K562 (cell line): Measurements from ENCODE around the gene MRPS35. TPM values are rescaled to one million over a fixed set of nuclear protein-coding genes. Genes with fewer than 3 reads are reported as not detected.

ENCODE experiments used
- CSDE1 ChIP-seq, 2 experiments: fragments of 450-650 bp; IDR thresholded peaks; 2 replicates each; pipeline ENCODE4 v1.6.1; 2016; ENCODE audit warnings: mild to moderate bottlenecking in 1 of 2
- GATAD2A ChIP-seq: fragments of 450-650 bp; IDR thresholded peaks from 2 replicates; pipeline ENCODE4 v1.6.1; 2017
- MTA3 ChIP-seq: fragments of 450-650 bp; formaldehyde crosslinking; IDR thresholded peaks from 2 replicates; pipeline ENCODE4 v1.6.1; 2017; ENCODE audit warnings: mild to moderate bottlenecking, borderline replicate concordance
- PHF20 ChIP-seq: fragments of 450-650 bp; IDR thresholded peaks from 2 replicates; pipeline ENCODE4 v1.6.1; 2018; ENCODE audit not compliant: partially characterized antibody
- PTTG1 ChIP-seq: fragments of 450-650 bp; IDR thresholded peaks from 2 replicates; pipeline ENCODE4 v1.6.1; 2016; ENCODE audit warnings: low read depth, mild to moderate bottlenecking, missing genetic modification characterization, missing compliant biosample characterization
- RBM25 ChIP-seq: fragments of 200-400 bp; formaldehyde crosslinking; IDR thresholded peaks from 2 replicates; pipeline ENCODE4 v1.6.1; 2018; ENCODE audit warnings: low read length, low read depth, moderate library complexity; ENCODE audit not compliant: severe bottlenecking
- TAF15 ChIP-seq: fragments of 200-400 bp; formaldehyde crosslinking; IDR thresholded peaks from 2 replicates; pipeline ENCODE4 v1.6.1; 2017; ENCODE audit warnings: mild to moderate bottlenecking, low read depth, low read length, moderate library complexity
- ZBTB8A ChIP-seq: fragments of 450-650 bp; IDR thresholded peaks from 2 replicates; pipeline ENCODE4 v1.6.1; 2018; ENCODE audit warnings: mild to moderate bottlenecking, moderate library complexity; ENCODE audit not compliant: partially characterized antibody
- ZNF121 ChIP-seq: sonication (generic); formaldehyde crosslinking; conservative IDR thresholded peaks from 2 replicates; pipeline ENCODE4 v1.8.0; 2022; ENCODE audit warnings: missing genetic modification reagents
- ZNF143 ChIP-seq: sonication (generic); formaldehyde crosslinking; IDR thresholded peaks from 2 replicates; pipeline ENCODE4 v1.9.0; 2022; ENCODE audit warnings: mild to moderate bottlenecking, missing genetic modification reagents
- polyA plus RNA-seq, 8 experiments: library from polyadenylated mRNA; depleted of rRNA in 4 of 8; stranded (reverse) in 5 of 8; unstranded in 3 of 8; fragments of >200 nt; fragmentation: Nextera tagmentation in 2 of 8; fragmentation: Illumina TruSeq in 1 of 8; extraction: Ambion mirVana in 2 of 8; extraction: Trizol in 1 of 8; gene quantifications; 2 replicates each; pipeline versions ENCODE4 v1.2.1 to v1.2.3, GENCODE V29; 2011 to 2014; ENCODE audit warnings: inconsistent platforms in 1 of 8, missing spikeins in 1 of 8
- total RNA-seq, 7 experiments: library from RNA; depleted of rRNA in 6 of 7; stranded (reverse); fragments of >200 nt in 6 of 7; fragmentation: Illumina TruSeq in 2 of 7; extraction: Trizol in 2 of 7; gene quantifications; 2 replicates each; pipeline versions ENCODE4 v1.2.1 to v1.2.3, GENCODE V29; 2011 to 2021; ENCODE audit warnings: low replicate concordance in 1 of 7
- TF ChIP-seq, protein P1 (sequence below): sonication (generic); formaldehyde crosslinking; IDR thresholded peaks from 2 replicates; pipeline ENCODE4 v1.8.0; 2023; ENCODE audit warnings: mild to moderate bottlenecking, missing genetic modification reagents
- TF ChIP-seq, protein P2 (sequence below): sonication (generic); formaldehyde crosslinking; IDR thresholded peaks from 2 replicates; pipeline ENCODE4 v1.5.0; 2020; ENCODE audit warnings: missing genetic modification reagents
- TF ChIP-seq, protein P3 (sequence below): sonication (generic); formaldehyde crosslinking; IDR thresholded peaks from 2 replicates; pipeline ENCODE4 v1.9.0; 2022; ENCODE audit warnings: mild to moderate bottlenecking, missing genetic modification reagents
- TF ChIP-seq, protein P4 (sequence below): fragments of 450-650 bp; IDR thresholded peaks from 2 replicates; pipeline ENCODE4 v1.6.1; 2014; ENCODE audit warnings: low read depth, mild to moderate bottlenecking, moderate library complexity, borderline replicate concordance

MRPS35 gene
- total and polyA plus RNA-seq, 9 of the 15 experiments (the other 6 are each of a cell fraction or from before 2014, with no cell fraction given), result 79.0 to 183 (median 114) TPM

DNA sequence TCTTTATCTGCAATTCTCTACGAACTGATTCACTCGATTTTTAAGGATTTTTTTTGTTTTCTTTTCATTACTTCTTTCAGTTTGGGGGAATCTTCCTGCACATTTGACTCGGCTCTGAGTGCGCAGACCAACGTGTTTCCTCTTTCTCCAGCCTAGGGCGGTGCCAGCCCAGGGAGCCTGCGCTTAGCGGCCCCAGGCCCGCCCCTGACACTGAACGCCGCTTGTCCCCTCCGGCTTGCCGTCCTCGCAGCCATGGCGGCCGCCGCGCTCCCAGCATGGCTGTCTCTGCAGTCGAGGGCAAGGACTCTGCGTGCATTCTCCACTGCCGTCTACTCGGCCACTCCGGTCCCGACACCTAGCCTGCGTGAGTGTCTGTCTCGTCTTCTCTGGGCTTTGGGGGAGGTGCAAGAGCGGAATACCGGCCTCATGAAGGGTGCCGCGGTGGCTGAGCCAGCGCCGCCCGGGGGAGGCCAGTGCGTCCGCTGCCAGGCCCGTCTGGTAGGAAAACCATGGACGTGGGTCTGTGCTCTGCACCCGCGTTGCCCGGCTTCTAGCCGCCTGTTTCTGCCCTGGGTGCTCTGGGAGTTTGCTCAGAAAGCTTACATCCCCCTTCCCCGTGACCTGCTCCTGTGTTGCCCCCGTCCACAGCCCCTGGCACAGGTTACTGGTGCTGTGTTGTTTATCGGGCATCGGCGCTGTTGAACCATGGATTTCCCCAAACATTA lies at the start of gene MRPS35 (continued):
- TF ChIP-seq ZBTB8A (no peak), TAF15 (no peak; the same call in 1 of the 2 replicates), PTTG1 (tag) (no peak), RBM25 (no peak), PHF20 (peak; percentile 91), CSDE1 (IDR thresholded peaks at IDR 0.05) (0 out of 4 replicates have a peak, but pooled peaks of 1 of the 2 experiments have one; percentile 59), ZNF143 (CRISPR knock-in tag) (no peak), ZNF121 (CRISPR knock-in tag) (no peak), MTA3 (peak; percentile 99), GATAD2A (peak; percentile 81; the same call in 1 of the 2 replicates)
- TF ChIP-seq, protein P1, sequence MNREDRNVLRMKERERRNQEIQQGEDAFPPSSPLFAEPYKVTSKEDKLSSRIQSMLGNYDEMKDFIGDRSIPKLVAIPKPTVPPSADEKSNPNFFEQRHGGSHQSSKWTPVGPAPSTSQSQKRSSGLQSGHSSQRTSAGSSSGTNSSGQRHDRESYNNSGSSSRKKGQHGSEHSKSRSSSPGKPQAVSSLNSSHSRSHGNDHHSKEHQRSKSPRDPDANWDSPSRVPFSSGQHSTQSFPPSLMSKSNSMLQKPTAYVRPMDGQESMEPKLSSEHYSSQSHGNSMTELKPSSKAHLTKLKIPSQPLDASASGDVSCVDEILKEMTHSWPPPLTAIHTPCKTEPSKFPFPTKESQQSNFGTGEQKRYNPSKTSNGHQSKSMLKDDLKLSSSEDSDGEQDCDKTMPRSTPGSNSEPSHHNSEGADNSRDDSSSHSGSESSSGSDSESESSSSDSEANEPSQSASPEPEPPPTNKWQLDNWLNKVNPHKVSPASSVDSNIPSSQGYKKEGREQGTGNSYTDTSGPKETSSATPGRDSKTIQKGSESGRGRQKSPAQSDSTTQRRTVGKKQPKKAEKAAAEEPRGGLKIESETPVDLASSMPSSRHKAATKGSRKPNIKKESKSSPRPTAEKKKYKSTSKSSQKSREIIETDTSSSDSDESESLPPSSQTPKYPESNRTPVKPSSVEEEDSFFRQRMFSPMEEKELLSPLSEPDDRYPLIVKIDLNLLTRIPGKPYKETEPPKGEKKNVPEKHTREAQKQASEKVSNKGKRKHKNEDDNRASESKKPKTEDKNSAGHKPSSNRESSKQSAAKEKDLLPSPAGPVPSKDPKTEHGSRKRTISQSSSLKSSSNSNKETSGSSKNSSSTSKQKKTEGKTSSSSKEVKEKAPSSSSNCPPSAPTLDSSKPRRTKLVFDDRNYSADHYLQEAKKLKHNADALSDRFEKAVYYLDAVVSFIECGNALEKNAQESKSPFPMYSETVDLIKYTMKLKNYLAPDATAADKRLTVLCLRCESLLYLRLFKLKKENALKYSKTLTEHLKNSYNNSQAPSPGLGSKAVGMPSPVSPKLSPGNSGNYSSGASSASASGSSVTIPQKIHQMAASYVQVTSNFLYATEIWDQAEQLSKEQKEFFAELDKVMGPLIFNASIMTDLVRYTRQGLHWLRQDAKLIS, result peak; percentile 61; the same call in 1 of the 2 replicates
- TF ChIP-seq, protein P2, sequence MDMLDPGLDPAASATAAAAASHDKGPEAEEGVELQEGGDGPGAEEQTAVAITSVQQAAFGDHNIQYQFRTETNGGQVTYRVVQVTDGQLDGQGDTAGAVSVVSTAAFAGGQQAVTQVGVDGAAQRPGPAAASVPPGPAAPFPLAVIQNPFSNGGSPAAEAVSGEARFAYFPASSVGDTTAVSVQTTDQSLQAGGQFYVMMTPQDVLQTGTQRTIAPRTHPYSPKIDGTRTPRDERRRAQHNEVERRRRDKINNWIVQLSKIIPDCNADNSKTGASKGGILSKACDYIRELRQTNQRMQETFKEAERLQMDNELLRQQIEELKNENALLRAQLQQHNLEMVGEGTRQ (CRISPR knock-in tag), result no peak
- TF ChIP-seq, protein P3, sequence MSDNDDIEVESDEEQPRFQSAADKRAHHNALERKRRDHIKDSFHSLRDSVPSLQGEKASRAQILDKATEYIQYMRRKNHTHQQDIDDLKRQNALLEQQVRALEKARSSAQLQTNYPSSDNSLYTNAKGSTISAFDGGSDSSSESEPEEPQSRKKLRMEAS, result peak; percentile 91
- TF ChIP-seq, protein P4, sequence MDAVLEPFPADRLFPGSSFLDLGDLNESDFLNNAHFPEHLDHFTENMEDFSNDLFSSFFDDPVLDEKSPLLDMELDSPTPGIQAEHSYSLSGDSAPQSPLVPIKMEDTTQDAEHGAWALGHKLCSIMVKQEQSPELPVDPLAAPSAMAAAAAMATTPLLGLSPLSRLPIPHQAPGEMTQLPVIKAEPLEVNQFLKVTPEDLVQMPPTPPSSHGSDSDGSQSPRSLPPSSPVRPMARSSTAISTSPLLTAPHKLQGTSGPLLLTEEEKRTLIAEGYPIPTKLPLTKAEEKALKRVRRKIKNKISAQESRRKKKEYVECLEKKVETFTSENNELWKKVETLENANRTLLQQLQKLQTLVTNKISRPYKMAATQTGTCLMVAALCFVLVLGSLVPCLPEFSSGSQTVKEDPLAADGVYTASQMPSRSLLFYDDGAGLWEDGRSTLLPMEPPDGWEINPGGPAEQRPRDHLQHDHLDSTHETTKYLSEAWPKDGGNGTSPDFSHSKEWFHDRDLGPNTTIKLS, result peak; percentile 38; the same call in 1 of the 2 replicates
